ENCODE results near the gene RNF114.
A peak's percentile ranks its signal among the peaks of the same experiment; 100 is the strongest.

Gene RNF114

GRCh38 chr20:49904440-49905214 is 31.6 kb upstream of the RNF114 start:
- no peak for FAIRE-seq

- FAIRE-seq, result no peak
These were observed 30.6 kb upstream of the RNF114 start for GRCh38 chr20:49905415-49906091.

- no peak for FAIRE-seq
These were observed 30.0 kb upstream of the RNF114 start for GRCh38 chr20:49906101-49906604.

- no peak for FAIRE-seq
These were observed 29.5 kb upstream of the RNF114 start for GRCh38 chr20:49906615-49907154.

GRCh38 chr20:49907405-49908257 is 28.6 kb upstream of the RNF114 start:
- FAIRE-seq, result no peak

- FAIRE-seq, result no peak
These were observed 28.0 kb upstream of the RNF114 start for GRCh38 chr20:49908258-49908565.

GRCh38 chr20:49909499-49910339 is 26.5 kb upstream of the RNF114 start:
- FAIRE-seq, result no peak

GRCh38 chr20:49910340-49910706 is 25.9 kb upstream of the RNF114 start:
- no peak for FAIRE-seq

GRCh38 chr20:49913399-49914047 is 22.7 kb upstream of the RNF114 start:
- no peak for FAIRE-seq

GRCh38 chr20:49914310-49915117 is 21.7 kb upstream of the RNF114 start:
- no peak for FAIRE-seq

- no peak for FAIRE-seq
These were observed 21.1 kb upstream of the RNF114 start for GRCh38 chr20:49915118-49915379.

- no peak for FAIRE-seq
These were observed 20.6 kb upstream of the RNF114 start, which contains the start of gene SPATA2 for GRCh38 chr20:49915380-49916145. TSS of gene SPATA2 (minus strand) at chr20:49915529. CDS start at chr20:49908490, 7,039 bp downstream.

GRCh38 chr20:49916146-49917002 is 19.8 kb upstream of the RNF114 start:
- peak; percentile 70 for FAIRE-seq

GRCh38 chr20:49918446-49918845 is 17.8 kb upstream of the RNF114 start:
- FAIRE-seq, result no peak

GRCh38 chr20:49919009-49919408 is 17.2 kb upstream of the RNF114 start:
- no peak for FAIRE-seq

- no peak for FAIRE-seq
These were observed 16.7 kb upstream of the RNF114 start for GRCh38 chr20:49919461-49919860.

- no peak for FAIRE-seq
These were observed 11.9 kb upstream of the RNF114 start for GRCh38 chr20:49924247-49924646.

GRCh38 chr20:49925901-49926454 is 10.2 kb upstream of the RNF114 start:
- FAIRE-seq, result no peak
